Suprapubic skin (tissue), 4 donors: ENCODE results near the gene CLSTN3.

ENCODE experiments used
- EP300 ChIP-seq: sonication (generic); formaldehyde crosslinking; IDR thresholded peaks from one replicate; pipeline ENCODE4 v1.6.1; 2017; ENCODE audit warnings: antibody characterized with exemption
- POLR2AphosphoS5 ChIP-seq, 3 donors: sonication (generic); formaldehyde crosslinking; IDR thresholded peaks; one replicate each; pipeline ENCODE4 v1.6.1; 2017; ENCODE audit warnings: antibody characterized with exemption in 3 of 3
- TF ChIP-seq, protein P1 (sequence below), 2 donors: fragments of 200-600 bp in 1 of 2; fragments of 450-650 bp in 1 of 2; sonication (generic) in 1 of 2; IDR thresholded peaks; one replicate each; pipeline ENCODE4 v1.5.1; 2016 to 2019; ENCODE audit warnings: antibody characterized with exemption in 2 of 2, mild to moderate bottlenecking in 1 of 2, moderate library complexity in 1 of 2

- TF ChIP-seq, protein P1, sequence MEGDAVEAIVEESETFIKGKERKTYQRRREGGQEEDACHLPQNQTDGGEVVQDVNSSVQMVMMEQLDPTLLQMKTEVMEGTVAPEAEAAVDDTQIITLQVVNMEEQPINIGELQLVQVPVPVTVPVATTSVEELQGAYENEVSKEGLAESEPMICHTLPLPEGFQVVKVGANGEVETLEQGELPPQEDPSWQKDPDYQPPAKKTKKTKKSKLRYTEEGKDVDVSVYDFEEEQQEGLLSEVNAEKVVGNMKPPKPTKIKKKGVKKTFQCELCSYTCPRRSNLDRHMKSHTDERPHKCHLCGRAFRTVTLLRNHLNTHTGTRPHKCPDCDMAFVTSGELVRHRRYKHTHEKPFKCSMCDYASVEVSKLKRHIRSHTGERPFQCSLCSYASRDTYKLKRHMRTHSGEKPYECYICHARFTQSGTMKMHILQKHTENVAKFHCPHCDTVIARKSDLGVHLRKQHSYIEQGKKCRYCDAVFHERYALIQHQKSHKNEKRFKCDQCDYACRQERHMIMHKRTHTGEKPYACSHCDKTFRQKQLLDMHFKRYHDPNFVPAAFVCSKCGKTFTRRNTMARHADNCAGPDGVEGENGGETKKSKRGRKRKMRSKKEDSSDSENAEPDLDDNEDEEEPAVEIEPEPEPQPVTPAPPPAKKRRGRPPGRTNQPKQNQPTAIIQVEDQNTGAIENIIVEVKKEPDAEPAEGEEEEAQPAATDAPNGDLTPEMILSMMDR (IDR thresholded peaks at IDR 0.05): no peak
- TF ChIP-seq EP300 (no peak), POLR2AphosphoS5 (IDR thresholded peaks at IDR 0.05) (no peak)
Observed at GRCh38 chr12:7089196-7089871, 40.8 kb upstream of the CLSTN3 start.
